NCI-H460 (cell line): ENCODE measurements around the gene CCDC91. TPM values are rescaled to one million over a fixed set of nuclear protein-coding genes. Genes with fewer than 3 reads are reported as not detected.

Experiments used
- DNase-seq: peaks from one replicate; pipeline ENCODE4 v3.0.0-alpha.2; 2016; ENCODE audit warnings: low read depth; ENCODE audit errors: extremely low read depth
- total RNA-seq: library from RNA; depleted of rRNA; stranded (reverse); fragments of >200 nt; shearing (Covaris generic); gene quantifications from 2 replicates; pipeline ENCODE4 v1.2.3, GENCODE V29; 2014

Gene CCDC91
- total RNA-seq, 1 experiment from 2014 or later, result 20.2 TPM

DNA sequence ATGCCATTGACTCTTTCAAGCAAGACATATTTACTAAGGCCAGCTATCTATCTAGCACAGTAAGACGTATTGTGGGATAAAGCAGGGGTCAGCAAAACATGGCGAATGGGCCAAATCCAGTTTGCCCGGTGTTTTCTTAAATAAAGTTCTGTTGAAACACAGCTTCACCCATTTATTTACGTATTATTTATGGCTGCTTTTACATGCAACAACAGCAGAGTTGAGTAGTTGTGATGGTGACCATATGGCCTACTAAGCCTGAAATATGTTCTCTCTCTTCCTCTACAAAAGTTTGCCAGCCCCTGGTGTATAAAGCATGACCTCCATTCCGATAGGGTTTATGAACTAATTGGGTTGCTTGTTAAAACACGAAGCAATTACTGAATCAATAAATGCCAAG is 322.1 kb downstream of the CCDC91 start:
- DNase-seq, result no peak

GRCh38 chr12:28512876-28513275 is 322.6 kb downstream of the CCDC91 start:
- DNase-seq, result no peak

- no peak for DNase-seq
Observed at GRCh38 chr12:28513983-28514382, 323.7 kb downstream of the CCDC91 start.

DNA sequence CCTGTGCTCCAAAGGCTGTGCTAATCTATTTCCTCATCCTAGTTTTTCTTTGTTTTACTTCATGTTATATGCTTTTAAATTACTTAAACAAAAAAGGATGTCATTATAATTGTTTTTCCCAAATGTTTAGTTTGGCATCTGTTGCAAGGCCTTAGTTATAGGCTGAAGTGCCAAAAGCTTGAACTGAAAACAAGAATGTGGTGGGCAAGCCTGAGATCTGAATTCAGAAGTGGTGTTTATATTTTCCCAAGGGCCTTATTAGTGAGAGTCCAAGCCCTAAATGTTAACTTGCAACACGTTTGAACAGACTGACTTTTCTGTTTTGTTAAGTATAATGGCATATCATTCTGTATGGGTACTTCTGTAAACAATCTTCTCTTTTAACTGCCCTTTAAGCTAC is 326.8 kb downstream of the CCDC91 start:
- no peak for DNase-seq

- no peak for DNase-seq
Observed at GRCh38 chr12:28527631-28528249, 337.5 kb downstream of the CCDC91 start.

GRCh38 chr12:28535216-28535615 is 345.0 kb downstream of the CCDC91 start:
- peak; percentile 30 for DNase-seq

GRCh38 chr12:28536088-28536487 is 345.8 kb downstream of the CCDC91 start:
- DNase-seq, result peak; percentile 75

GRCh38 chr12:28537474-28537873 is 347.2 kb downstream of the CCDC91 start:
- no peak for DNase-seq

GRCh38 chr12:28539691-28540323 is 349.6 kb downstream of the CCDC91 start:
- no peak for DNase-seq

DNA sequence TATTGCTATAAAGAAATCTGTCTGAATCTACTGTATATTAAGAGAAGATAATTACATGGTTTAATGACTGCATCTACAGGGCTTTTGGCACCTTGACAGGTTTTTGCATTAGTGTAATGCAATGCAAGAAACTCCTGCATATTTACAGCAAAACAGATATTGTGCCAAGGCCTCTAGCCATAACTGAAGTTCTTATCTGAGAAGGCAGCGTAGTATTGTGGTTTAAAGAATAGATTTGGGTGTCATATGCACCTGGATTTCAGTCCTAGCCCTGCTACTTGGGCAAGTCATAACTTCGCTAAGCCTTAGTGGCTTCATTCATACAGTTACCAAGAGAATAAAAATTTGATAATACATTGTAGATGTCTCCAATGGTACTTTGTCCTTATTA is 350.1 kb downstream of the CCDC91 start:
- DNase-seq, result no peak

DNA sequence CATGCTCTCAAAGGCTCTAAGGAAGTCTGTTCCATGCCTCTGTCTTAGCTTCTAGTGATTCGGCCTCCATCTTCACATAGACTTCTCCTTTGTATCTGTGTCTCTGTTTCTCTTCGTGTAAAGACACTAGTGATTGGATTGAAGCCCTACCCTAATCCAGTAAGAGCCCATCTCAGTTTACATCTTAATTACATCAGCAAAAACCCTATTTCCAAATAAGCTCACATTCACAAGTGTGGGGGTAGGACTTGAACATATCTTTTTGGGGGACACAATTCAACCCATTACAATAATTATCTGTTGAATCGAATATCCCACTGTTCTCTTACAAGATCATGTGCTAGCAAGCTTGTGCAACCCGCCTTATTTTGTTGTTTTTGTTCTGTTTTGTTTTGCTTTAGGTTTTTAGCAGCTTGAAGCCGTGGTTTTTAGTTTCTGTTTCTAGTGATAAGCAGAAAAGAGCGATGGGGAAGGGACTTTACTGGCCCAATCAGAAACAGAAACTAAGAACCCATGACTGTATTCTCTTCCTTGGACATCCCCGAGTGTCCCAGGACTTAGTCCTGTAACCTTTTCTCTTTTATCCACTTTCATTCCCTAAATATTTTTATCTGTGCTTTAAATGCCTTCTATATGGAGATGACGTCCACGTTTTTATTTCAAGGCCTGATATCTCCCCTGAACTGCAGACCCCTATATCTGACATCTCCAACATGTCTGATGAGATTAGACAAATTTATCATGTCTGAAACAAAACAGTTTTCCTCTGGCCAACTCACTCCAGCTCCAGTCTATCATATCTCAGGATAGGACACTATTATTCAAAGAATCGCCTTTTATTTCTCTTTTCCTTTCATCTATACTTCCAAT is 353.0 kb downstream of the CCDC91 start:
- DNase-seq, result no peak

- DNase-seq, result peak; percentile 23
Observed at GRCh38 chr12:28550757-28551704, 360.8 kb downstream of the CCDC91 start.

GRCh38 chr12:28552251-28552970 is 362.2 kb downstream of the CCDC91 start:
- DNase-seq, result no peak

- DNase-seq, result no peak
Observed at GRCh38 chr12:28555748-28556147, 365.5 kb downstream of the CCDC91 start.

DNA sequence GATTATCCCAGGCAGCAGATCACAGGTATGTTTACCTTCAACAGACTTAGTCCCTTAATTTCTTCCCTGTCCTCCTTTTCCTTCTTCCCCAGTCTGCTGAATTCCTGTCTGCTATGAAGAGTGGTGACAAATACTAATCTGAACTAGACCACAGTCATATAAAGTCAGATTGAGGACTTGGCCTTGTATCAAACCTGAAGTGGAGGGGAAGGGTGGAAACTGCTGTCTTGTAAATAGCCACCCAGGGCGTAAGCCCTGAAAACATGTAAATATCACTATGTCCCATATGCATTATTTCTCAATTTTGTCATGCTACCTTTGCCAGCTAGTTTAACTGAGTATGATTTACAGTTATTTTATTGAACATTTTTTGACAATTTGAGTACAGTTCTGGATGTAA is 368.0 kb downstream of the CCDC91 start:
- DNase-seq, result no peak

GRCh38 chr12:28563286-28563685 is 373.0 kb downstream of the CCDC91 start:
- no peak for DNase-seq

DNA sequence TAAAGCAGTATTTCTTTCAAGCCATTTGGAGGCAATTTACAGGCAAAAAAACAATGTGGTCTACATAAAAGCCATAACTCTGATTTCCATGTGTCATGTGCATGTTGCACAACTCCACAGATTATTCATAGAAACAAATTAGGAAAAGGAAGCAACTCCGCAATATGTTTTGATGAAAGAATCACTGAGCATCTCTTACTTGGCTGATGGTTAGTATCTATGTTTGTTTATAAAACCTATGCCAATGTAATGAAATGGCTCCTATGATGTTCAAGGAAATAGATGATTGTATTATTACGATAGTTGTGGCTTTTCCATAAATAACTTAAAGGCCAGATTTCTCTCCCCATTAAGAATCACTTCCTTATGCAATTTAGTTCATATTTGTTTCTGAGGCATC is 373.7 kb downstream of the CCDC91 start:
- no peak for DNase-seq

- DNase-seq, result no peak
Observed at GRCh38 chr12:28568118-28568517, 377.9 kb downstream of the CCDC91 start.

GRCh38 chr12:28568704-28569103 is 378.4 kb downstream of the CCDC91 start:
- no peak for DNase-seq
